ENCODE data around the gene HCLS1.

GRCh38 chr3:121658716-121659435 lies 1.8 kb downstream of the HCLS1 start:
- TF ChIP-seq EZH2 (IDR thresholded peaks at IDR 0.05; ENCODE audit: insufficient read depth, poor library complexity, severe bottlenecking) (no peak), EZH2phosphoT487 (IDR thresholded peaks at IDR 0.05; ENCODE audit: insufficient read depth, low read depth) (no peak)

Data from GM23248 (cell line).